NCI-H510A treated with DMSO at 0.1 percent for 48 hours (cell line): Measurements from ENCODE around the gene PTCHD4.
"Not testable (repeated sequence)": the region's sequence is repeated elsewhere in the genome, so short reads cannot be mapped to it uniquely, and the experiment has no call there.

Experiments used
- DNase-seq: peaks from one replicate; lab custom pipeline; 2025; lab: John Stamatoyannopoulos, UW

The PTCHD4 gene

DNA sequence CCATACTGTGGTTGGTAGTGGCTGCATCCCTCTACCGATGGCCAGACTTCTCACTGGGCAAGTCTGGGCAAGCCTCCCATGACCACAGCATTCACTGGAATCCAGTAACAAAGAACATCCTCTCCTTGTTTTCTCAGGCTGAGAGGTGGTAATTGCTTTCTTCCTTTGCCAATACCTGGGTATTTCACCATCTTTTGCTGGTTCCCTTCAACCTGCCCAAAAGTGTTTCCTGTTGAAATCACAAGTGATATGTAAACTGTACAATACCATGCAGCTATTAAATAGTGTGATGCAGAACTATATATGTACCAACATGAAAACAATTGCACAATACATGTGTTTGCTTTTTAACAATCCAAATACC is at the start of gene PTCHD4:
PTCHD4 (minus strand) TSS at position 55 of the 364 bp plus-strand sequence. CDS start 42,240 bp downstream, outside the sequence.
- DNase-seq: peak; percentile 91

DNA sequence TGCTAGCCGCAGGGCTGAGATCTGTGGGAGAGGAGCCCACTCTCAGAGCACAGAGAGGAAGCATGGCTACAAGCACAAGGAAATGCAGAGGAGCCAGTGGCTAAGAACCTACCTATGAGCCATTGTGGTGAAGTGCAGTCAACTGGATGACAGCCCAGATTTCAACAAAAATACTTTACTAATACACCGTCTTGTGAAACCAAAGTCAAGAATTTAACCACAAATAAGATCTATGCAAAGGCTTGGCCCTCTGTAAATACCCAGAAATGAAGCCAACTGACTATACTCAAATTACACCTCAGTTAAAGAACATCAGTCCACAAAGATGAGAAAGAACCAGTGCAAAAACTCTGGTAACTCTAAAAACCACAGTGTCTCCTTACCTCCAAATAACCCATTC is 40.1 kb upstream of the PTCHD4 start:
- no peak for DNase-seq

DNA sequence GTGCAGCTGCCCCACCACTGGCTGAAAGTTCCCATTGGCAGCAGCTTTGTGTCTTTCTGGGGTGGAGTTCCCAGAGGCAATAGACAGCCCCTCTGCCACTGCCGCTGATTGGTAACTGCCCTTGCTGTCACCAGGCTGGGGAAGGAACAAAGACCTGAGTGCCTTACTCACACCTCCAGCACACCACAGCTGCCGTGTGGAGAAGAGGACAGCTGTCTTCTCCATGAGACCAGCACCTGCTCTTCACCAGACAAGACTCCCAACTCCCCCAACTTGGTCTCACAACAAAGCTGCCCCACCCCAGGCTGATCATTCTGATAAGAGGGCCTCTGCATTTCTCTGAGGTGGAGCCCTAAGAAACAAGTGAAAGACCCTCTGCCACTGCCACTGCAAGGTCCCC is 39.7 kb upstream of the PTCHD4 start:
- no peak for DNase-seq

DNA sequence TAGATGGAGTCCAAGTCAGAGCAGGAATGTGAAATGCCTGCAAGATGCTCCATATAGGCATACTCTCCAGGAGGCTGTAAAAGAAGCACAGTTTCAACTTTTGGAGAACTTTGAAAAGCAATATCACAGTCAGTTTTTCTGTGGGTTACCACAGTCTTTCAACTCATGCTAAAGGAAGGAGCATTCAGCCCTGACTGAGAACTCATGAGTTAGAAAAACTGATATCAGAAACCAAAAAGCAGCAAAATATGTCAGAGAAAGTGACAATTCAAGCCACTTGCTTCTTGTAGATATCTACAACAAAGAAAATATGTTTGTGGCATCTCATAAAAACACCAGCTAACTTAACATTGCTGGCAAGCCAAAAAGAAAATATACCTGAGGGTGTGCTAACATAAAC is 36.1 kb upstream of the PTCHD4 start:
- no peak for DNase-seq

DNA sequence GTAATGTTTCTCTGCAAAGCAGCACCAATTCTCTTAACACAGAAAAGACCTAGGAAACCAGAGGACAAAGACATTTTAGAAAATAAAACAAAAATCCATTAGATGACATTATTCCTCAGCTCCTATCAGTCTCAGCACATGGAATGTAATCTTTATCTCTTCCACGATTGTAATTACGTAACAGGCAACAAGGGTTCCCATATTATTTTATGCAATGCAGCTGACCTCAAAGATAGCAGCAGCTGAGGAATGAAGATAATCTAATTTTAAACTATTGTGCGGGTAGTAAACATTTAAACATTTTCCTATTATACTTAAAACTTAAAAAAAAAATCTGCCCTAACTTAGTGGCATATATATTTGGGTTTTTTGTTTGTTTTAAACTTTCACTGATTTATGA is 33.0 kb upstream of the PTCHD4 start:
- no peak for DNase-seq

DNA sequence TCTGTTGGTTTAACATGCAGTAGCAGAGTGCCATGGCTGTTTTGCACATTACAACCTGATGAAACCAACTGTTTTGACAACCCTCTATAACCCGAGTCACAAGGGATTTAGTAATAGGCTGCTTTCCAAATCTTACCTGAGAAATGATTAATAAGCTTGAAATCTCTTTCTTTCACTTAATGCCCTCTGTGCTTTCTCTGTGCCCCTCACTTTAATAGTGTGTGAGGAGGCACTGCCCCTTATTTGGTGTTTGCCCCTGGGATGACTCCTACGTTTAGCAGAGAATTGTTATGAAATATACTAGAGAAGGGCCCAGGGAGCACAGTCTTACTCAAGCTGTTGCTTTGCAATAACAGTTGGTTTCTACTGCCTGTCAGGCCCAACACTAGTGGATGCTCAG is 31.0 kb upstream of the PTCHD4 start:
- no peak for DNase-seq

DNA sequence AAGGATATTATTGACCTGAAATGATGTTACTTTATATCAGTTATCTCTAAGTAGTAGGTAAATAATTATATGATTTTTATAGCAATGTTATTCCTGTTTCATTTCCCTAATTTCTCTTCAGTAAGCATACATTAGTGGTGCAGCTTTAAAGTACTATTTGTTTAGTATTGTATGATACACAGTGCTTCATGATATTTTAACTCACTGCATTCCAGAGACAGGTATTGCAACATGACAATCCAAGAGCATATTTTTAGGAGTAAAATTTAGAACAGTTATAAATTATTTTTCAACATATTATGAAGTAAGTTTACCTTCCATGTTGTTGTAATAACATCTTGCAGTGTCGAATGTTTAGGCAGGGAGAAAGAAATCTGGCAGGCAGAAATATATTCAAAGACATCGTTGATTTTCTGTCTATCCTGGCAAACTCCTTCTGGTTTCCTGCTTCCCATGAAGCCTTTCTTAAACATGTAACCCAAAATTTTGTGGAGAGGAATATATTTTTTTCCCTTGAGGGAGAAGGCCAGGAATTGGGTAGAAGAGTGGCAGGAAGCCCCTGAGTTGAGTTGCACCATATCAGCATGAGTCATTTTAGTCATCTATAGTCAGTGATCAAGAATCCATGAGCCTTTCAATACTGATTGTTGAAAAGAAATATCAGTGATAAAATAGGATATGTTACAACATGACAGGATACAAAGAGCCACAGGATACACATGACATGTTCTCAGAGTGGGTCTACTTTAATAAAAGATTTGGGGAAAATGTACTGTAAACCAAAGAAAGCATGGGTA is 29.0 kb upstream of the PTCHD4 start:
- DNase-seq: no peak

DNA sequence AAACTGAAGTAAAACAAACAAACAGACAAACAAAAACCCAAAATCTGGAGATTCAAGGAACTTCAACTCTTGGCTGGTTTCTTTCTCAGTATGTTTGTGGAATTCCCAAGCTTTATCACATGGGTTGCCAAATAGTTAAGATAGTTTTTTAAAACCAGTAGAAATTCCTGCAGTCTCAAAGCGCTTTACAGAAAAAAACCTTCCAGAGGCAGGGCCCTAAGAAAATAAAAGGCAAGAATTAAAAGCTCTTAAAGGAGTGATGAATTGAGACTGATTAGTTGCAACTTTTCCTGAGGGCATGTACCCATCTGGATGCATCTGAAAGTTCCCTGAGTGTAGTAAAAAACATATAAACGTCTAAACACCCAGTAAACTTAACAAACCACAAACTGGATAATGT is 25.9 kb upstream of the PTCHD4 start:
- no peak for DNase-seq

DNA sequence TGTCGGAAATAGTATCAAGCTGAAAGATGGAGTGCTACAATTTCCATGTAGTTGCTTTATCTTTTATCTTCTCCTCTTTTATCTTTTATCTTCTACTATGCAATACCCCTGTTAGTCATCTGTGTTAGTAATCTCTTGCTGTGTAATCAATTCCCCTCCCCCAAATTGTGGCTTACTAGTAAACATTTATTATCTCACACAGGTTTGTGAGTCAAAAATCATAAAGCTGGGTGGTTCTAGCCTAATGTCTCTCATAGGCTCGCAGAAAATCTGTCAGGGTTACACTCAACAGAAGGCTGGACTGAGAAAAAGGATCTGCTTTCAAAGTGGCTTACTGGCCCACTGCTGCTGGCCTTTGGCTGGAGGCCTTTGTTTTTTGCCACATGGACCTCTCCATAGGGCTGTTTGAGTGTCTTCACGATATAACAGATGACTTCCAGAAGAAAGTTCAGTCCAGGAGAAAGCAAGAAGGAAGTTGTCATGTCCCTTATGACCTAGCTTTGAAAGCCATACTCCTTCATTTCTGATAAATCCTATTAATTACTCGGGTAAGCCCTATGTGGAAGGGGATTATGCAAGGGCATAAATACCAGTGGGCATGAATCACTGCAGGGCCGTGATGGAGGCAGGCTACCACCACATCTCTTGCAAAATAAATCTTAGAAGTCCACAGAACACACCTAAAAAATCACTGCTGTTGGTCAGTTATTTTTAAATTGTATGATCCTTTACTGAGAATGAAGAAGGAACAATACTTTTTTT is 24.5 kb upstream of the PTCHD4 start:
- DNase-seq: no peak

DNA sequence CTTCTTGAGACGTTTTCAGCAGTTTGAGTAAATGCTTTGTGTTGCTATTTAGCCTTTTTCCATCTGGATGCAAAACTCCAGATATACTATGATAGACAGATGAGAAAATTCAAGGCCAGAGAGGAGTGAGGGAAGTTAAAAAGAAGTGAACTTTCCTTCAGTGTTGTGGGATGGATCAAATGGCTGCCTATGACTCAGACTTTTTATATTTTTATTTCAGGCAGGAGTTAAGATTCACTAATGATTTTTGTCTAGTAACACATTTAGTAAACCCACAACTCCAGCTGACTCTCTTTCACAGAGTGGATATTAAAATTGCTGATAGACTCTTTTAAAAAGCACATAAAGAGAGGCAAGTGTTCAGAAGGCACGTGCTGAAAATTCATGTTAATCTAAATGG is 23.2 kb upstream of the PTCHD4 start:
- no peak for DNase-seq

DNA sequence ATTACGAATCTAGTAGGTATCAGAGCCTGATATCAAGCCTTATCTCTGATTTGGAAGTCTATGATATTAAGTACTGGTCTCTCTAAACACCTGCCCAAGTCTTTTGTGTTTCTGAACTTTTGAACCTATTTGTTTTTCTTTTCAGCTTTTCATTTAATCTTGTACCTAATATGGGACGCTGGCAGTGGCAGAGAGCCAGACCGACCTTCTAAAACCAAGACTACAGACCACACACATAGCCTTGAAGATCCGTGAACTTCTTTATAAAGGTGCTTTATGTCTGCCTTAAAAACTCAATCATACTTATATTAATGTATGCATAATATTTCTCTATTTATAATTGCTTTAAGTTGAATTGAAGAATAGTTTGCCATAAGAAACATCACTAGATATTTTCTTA is 12.6 kb upstream of the PTCHD4 start:
- DNase-seq: no peak

DNA sequence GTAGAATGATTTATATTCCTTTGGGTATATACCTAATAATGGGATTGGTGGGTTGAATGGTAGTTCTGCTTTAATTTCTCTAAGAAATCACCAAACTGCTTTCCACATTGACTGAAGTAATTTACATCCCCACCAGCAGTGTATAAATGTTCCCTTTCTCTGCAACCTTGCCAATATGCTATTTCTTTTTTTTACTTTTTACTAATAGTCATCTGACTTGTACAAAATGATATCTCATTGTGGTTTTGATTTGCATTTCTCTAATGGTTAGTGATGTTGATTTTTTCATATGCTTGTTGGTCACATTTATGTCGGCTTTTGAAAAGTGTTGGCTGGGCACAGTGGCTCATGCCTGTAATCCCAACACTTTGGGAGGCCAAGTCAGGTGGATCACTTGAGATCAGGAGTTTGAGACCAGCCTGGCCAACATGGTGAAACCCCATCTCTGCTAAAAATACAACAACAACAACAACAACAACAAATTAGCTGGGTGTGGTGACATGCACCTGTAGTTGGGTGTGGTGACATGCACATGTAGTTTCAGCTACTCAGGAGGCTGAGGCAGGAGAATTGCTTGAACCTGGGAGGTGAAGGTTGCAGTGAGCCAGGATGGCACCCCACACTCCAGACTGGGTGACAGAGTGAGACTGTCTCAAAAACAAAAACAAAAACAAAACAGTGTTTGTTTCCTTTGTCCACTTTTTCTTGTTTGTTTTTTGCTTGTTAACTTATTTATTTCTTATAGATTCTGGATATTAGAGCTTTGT is 11.2 kb upstream of the PTCHD4 start:
- DNase-seq: not testable (repeated sequence)

DNA sequence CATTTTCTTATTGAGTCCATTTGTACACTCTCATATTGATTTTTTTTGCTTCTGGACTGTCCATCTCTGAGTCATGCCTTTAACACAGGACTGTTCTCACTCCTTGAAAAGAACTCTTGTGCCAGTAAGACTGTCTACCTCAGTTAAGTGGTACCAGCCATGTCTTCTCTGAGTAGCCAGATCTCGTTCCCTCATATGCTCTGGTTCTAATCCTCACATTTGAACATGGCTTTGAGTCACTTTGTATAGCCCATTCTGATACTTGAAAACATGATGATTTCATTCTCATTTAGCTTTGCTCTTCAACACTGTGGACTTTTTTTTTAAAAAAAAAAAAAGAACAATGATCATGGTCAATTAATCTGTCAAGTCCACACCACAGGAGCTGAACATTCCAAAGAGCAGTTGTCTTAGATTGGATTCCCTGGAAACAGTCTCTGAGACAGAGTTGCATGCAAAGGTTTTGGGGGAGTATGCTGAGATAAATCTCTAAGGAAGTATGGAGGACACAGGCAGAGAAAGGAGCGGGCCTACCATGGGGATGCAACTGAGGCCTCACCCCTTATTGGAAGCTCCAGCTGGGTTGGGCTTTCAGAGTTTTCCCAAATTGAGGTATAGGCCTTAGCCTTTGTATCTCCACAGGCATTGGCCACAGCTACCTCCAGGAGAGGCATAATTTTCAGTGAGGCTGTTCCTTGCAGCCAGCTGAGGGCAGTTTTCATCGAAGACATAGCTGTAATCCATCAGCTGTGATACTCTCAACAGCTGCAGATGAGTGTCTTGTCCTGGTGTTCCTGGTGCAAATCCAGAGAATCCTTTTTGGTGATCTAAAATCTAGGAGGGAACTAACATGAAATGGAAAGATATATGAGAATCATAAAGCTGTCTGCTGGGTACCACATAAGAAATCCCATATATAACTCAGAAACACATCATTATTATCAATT is 6.0 kb upstream of the PTCHD4 start:
- DNase-seq: no peak

DNA sequence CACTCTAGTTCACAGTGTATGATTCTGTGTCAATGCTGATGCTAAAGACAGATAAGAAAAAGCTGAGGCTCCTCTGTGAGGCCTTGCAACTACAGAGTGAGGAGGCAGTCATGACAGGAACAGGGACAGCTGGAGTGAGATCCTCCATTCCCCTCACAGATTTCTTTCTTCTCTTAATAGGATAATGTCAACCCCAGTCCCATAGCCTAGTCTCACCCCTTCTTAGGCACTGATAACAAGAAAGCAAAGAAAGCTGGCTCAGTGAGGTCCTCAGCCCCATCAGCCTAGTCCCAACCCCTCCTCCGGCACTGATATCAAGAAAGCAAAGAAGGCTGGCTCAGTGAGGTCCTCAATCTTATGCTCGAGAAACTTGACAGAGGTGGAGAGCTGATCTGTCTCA is 2.1 kb upstream of the PTCHD4 start:
- no peak for DNase-seq

DNA sequence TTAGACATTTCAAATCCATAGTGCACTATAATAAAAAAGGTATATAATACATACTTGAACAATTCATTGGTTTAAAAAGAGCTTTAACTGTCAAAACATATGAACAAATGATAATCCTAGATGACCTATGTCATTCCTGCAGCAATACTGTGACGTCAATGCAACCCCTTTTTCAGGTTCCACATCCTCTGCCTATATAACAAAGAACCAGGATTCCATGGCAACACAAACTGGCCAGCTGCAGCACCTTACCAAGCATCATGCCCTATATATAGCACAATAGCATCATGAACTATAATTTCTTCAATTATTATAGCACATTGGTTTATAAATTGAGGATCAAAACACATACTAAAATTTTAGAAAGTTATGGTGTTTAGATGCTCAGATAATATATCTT is 578 bp upstream of the PTCHD4 start:
- DNase-seq: peak; percentile 72

DNA sequence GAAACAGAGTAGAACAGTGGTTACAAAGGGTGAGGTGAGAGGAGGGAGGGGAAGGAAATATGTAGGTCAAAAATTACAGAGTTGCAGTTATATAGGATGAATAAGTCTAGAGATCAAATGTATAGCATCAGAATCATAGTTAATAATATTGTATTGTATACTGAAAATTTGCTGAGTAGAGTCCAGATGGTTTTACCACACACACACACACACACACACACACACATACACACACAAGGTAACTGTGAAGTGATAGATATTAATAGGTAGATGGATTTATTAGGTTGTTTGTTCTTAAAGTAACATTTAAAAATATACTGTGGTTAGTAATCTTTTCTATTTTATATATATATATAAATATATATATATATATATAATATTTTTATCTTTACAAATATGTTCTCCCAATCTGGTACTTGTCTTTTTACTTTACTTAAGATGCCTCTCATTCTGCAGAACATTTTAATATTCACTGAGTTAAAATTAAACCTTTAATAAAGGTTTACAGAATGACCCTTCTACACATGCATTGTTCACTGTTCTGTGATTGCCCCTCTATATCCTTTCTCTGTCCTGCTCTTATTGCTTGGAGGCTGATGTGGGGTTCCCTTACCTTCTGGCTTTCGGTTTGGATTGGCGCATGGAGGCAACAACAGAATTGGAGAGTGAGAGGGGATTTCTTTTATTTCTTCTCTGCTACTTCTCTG is 408 bp downstream of the PTCHD4 start:
- DNase-seq: peak; percentile 73

DNA sequence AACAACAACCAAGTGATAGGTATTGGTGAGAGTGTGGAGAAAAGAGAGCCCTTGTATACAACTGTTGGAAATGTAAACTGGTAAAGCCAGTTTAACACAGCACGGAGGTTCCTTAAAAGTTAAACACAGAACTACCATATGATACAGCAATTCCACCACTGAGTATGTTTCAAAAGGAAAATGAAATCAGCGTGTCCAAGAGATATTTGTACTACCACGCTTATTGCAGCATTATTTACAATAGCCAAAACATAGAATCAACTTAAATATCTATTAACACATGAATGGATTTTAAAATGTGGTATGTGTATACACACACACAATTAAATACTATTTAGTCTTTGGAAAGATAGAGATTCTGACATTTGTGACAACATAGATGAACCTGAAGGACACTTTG is 1.1 kb downstream of the PTCHD4 start:
- peak; percentile 73 for DNase-seq

DNA sequence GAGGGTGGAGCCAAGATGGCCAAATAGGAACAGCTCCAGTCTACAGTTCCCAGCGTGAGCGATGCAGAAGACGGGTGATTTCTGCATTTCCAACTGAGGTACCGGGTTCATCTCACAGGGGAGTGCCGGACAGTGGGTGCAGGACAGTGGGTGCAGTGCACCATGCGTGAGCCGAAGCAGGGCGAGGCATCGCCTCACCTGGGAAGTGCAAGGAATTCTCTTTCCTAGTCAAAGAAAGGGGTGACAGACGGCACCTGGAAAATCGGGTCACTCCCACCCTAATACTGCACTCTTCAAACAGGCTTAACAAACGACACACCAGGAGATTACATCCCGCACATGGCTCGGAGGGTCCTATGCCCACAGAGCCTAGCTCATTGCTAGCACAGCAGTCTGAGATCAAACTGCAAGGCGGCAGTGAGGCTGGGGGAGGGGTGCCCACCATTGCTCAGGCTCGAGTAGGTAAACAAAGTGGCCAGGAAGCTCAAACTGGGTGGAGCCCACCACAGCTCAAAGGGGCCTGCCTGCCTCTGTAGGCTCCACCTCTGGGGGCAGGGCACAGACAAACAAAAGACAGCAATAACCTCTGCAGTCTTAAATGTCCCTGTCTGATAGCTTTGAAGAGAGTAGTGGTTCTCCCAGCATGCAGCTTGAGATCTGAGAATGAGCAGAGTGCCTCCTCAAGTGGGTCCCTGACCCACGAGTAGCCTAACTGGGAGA is 8.4 kb downstream of the PTCHD4 start:
- not testable (repeated sequence) for DNase-seq

DNA sequence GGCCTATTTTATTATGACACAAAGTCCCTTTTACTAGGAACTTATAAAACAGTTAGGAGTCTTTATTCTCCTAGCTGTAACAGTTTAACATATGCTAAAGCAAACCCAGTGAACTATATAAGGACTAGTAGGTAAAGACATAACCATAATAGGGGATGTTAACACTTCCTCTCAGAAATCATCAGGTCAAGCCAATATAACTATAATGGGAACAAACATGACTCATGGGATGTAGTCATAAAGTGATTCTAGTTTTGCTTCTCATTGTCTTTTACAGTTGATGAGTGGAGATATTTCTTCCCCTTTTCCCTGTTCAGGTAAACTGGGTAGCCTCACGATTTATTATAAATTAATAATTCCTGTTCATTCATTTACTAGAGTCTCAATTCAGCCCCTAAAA is 9.7 kb downstream of the PTCHD4 start:
- no peak for DNase-seq

DNA sequence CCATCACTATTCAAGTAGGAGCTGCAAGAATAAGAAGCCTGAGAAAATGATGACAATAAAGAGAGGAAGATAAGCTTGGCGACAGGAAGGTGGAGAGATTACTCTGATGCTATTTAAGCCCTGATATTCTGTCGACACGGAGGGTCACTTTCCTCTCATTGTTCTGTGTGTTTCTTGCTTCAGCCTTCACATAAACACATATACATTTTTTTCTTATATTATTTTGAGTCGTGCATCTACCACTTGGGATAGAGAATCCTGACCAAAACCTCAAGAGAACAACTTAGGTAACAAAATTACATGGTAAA is 10.5 kb downstream of the PTCHD4 start:
- no peak for DNase-seq
